ENCODE data around the gene ISL2.

The ISL2 gene

GRCh38 chr15:76342058-76342381, 5.4 kb downstream of the ISL2 start:
- no peak for DNase-seq (ENCODE audit: low read depth)

- DNase-seq (ENCODE audit: low read depth): no peak
Measured at GRCh38 chr15:76342382-76343201, 6.0 kb downstream of the ISL2 start.

- no peak for DNase-seq (ENCODE audit: low read depth)
Measured at GRCh38 chr15:76343313-76343996, 6.9 kb downstream of the ISL2 start.

- no peak for DNase-seq (ENCODE audit: low read depth)
Measured at GRCh38 chr15:76344893-76345582, 8.5 kb downstream of the ISL2 start.

- DNase-seq (ENCODE audit: low read depth): no peak
Measured at GRCh38 chr15:76345583-76345879, 9.0 kb downstream of the ISL2 start.

- DNase-seq (ENCODE audit: low read depth): no peak
Measured at GRCh38 chr15:76345880-76346668, 9.5 kb downstream of the ISL2 start.

GRCh38 chr15:76346669-76347481, 10.3 kb downstream of the ISL2 start:
- DNase-seq (ENCODE audit: low read depth): no peak

- DNase-seq (ENCODE audit: low read depth): no peak
Measured at GRCh38 chr15:76347482-76348055, 11.0 kb downstream of the ISL2 start.

GRCh38 chr15:76349301-76350070, 12.9 kb downstream of the ISL2 start:
- DNase-seq (ENCODE audit: low read depth): no peak

GRCh38 chr15:76353023-76353577, 16.5 kb downstream of the ISL2 start:
- DNase-seq (ENCODE audit: low read depth): no peak

GRCh38 chr15:76353903-76354302, 17.3 kb downstream of the ISL2 start:
- DNase-seq (ENCODE audit: low read depth): no peak

GRCh38 chr15:76354823-76355440, 18.4 kb downstream of the ISL2 start:
- no peak for DNase-seq (ENCODE audit: low read depth)

- DNase-seq (ENCODE audit: low read depth): no peak
Measured at GRCh38 chr15:76358453-76358852, 21.9 kb downstream of the ISL2 start.

GRCh38 chr15:76359152-76359551, 22.6 kb downstream of the ISL2 start:
- no peak for DNase-seq (ENCODE audit: low read depth)

GRCh38 chr15:76360416-76360815, 23.8 kb downstream of the ISL2 start:
- no peak for DNase-seq (ENCODE audit: low read depth)

- no peak for DNase-seq (ENCODE audit: low read depth)
Measured at GRCh38 chr15:76363251-76363650, 26.7 kb downstream of the ISL2 start.

- DNase-seq (ENCODE audit: low read depth): no peak
Measured at GRCh38 chr15:76366714-76367113, 30.1 kb downstream of the ISL2 start.

GRCh38 chr15:76368122-76368621, 31.6 kb downstream of the ISL2 start:
- no peak for DNase-seq (ENCODE audit: low read depth)

GRCh38 chr15:76376029-76376428, 39.5 kb downstream of the ISL2 start:
- DNase-seq (ENCODE audit: low read depth): no peak

GRCh38 chr15:76376816-76377215, 40.2 kb downstream of the ISL2 start:
- DNase-seq (ENCODE audit: low read depth): no peak

All from T-helper 22 cell (primary cell).